Esophagus squamous epithelium (tissue), 4 donors: ENCODE data around the gene GOT2.

Experiments
- CTCF ChIP-seq, 6 experiments: fragments of 450-650 bp in 4 of 6; fragments of 200-600 bp in 2 of 6; sonication (generic) in 2 of 6; IDR thresholded peaks; one replicate each; pipeline ENCODE4 v1.5.1; 2016 to 2019; ENCODE audit warnings: antibody characterized with exemption in 6 of 6, mild to moderate bottlenecking in 4 of 6, moderate library complexity in 4 of 6
- POLR2A ChIP-seq, 4 donors: fragments of 450-650 bp; IDR thresholded peaks; one replicate each; pipeline ENCODE4 v1.6.1; 2017; ENCODE audit warnings: antibody characterized with exemption in 4 of 4, mild to moderate bottlenecking in 4 of 4, moderate library complexity in 3 of 4

GRCh38 chr16:58665200-58665599, 68.9 kb downstream of the GOT2 start:
- TF ChIP-seq POLR2A (IDR thresholded peaks at IDR 0.05) (no peak), CTCF (IDR thresholded peaks at IDR 0.05) (no peak)
